WTC11 (cell line): ENCODE results near the gene PDK2. TPM values are rescaled to one million over a fixed set of nuclear protein-coding genes. Genes with fewer than 3 reads are reported as not detected.

Experiments
- ATAC-seq: fragments of 200-7000 bp; cut with Tn5 transposase; 2 replicates; pipeline ENCODE4 v1.10.0; 2021; ENCODE audit warnings: mild to moderate bottlenecking, moderate library complexity
- CTCF ChIA-PET: fragments of 300-600 bp; sonication (Branson Sonifier 250); formaldehyde crosslinking; loops from one replicate; lab custom pipeline; 2021; ENCODE audit warnings: antibody characterized with exemption; lab: Charles Lee
- POLR2A ChIA-PET: fragments of 350-600 bp; sonication (Branson Sonifier 250); formaldehyde crosslinking; loops from one replicate; lab custom pipeline; 2021; ENCODE audit warnings: antibody characterized with exemption; lab: Charles Lee
- DNase-seq: peaks from one replicate; pipeline ENCODE4 v3.0.0; 2021; ENCODE audit warnings: low spot score
- H3K27ac Mint-ChIP-seq: 2 replicates; pipeline ENCODE4 v1.8.0; 2021; ENCODE audit warnings: mixed read lengths
- H3K27me3 Mint-ChIP-seq: 2 replicates; pipeline ENCODE4 v1.8.0; 2021; ENCODE audit warnings: low read depth, mild to moderate bottlenecking, moderate library complexity, mixed read lengths
- H3K36me3 Mint-ChIP-seq: 2 replicates; pipeline ENCODE4 v1.8.0; 2021; ENCODE audit warnings: mixed read lengths
- H3K4me1 Mint-ChIP-seq: 2 replicates; pipeline ENCODE4 v1.8.0; 2022; ENCODE audit warnings: mixed read lengths
- H3K4me3 Mint-ChIP-seq: 2 replicates; pipeline ENCODE4 v1.8.0; 2021; ENCODE audit warnings: mild to moderate bottlenecking, moderate library complexity, mixed read lengths
- H3K9me3 Mint-ChIP-seq: 2 replicates; pipeline ENCODE4 v1.8.0; 2021; ENCODE audit warnings: mixed read lengths
- ATF1 ChIP-seq: sonication (generic); formaldehyde crosslinking; IDR thresholded peaks from 2 replicates; pipeline ENCODE4 v1.8.1; 2023; ENCODE audit warnings: mild to moderate bottlenecking, moderate library complexity, missing genetic modification reagents
- CREM ChIP-seq: sonication (generic); formaldehyde crosslinking; IDR thresholded peaks from 2 replicates; pipeline ENCODE4 v1.8.1; 2022; ENCODE audit warnings: mild to moderate bottlenecking, missing genetic modification reagents, moderate library complexity
- ELF4 ChIP-seq: sonication (generic); formaldehyde crosslinking; IDR thresholded peaks from 2 replicates; pipeline ENCODE4 v1.8.1; 2022; ENCODE audit warnings: low read depth, mild to moderate bottlenecking, moderate library complexity, missing genetic modification reagents
- FOXJ3 ChIP-seq: sonication (generic); formaldehyde crosslinking; IDR thresholded peaks from 2 replicates; pipeline ENCODE4 v1.9.0; 2021; ENCODE audit warnings: missing genetic modification reagents, mild to moderate bottlenecking, borderline replicate concordance
- GRHL2 ChIP-seq: fragments of 250-450 bp; sonication (Bioruptor Pico); IDR thresholded peaks from 2 replicates; pipeline ENCODE4 v1.8.0; 2022; ENCODE audit warnings: mild to moderate bottlenecking, moderate library complexity; ENCODE audit not compliant: insufficient replicate concordance, severe bottlenecking
- GTF2I ChIP-seq: fragments of 250-450 bp; sonication (Bioruptor Pico); conservative IDR thresholded peaks from 2 replicates; pipeline ENCODE4 v1.4.0; 2021; ENCODE audit warnings: mild to moderate bottlenecking
- PRRX2 ChIP-seq: fragments of 250-450 bp; sonication (Bioruptor Pico); IDR thresholded peaks from 2 replicates; pipeline ENCODE4 v1.8.0; 2021; ENCODE audit warnings: mild to moderate bottlenecking
- SMAD4 ChIP-seq: sonication (generic); formaldehyde crosslinking; IDR thresholded peaks from 2 replicates; pipeline ENCODE4 v1.8.0; 2022; ENCODE audit warnings: mild to moderate bottlenecking, missing genetic modification reagents
- SOX15 ChIP-seq: fragments of 250-450 bp; sonication (Bioruptor Pico); IDR thresholded peaks from 2 replicates; pipeline ENCODE4 v1.9.0; 2021; ENCODE audit warnings: mild to moderate bottlenecking
- TEAD4 ChIP-seq: sonication (generic); formaldehyde crosslinking; IDR thresholded peaks from 2 replicates; pipeline ENCODE4 v1.8.0; 2022; ENCODE audit warnings: mild to moderate bottlenecking, missing genetic modification reagents
- TP53 ChIP-seq: sonication (generic); formaldehyde crosslinking; IDR thresholded peaks from 2 replicates; pipeline ENCODE4 v1.8.1; 2023; ENCODE audit warnings: mild to moderate bottlenecking, missing genetic modification reagents
- ZNF138 ChIP-seq: sonication (generic); formaldehyde crosslinking; conservative IDR thresholded peaks from 2 replicates; pipeline ENCODE4 v1.8.1; 2022; ENCODE audit warnings: mild to moderate bottlenecking, moderate library complexity, missing genetic modification reagents
- total RNA-seq: library from RNA; stranded (reverse); gene quantifications from 3 replicates; pipeline ENCODE4 v1.2.3, GENCODE V29; 2021
- TF ChIP-seq, protein P1 (sequence below): fragments of 250-450 bp; sonication (Bioruptor Pico); IDR thresholded peaks from 2 replicates; pipeline ENCODE4 v1.9.0; 2021; ENCODE audit warnings: mild to moderate bottlenecking
- TF ChIP-seq, protein P2 (sequence below): sonication (generic); formaldehyde crosslinking; IDR thresholded peaks from 2 replicates; pipeline ENCODE4 v1.8.1; 2022; ENCODE audit warnings: mild to moderate bottlenecking, missing genetic modification reagents, moderate library complexity, borderline replicate concordance
- TF ChIP-seq, protein P3 (sequence below): sonication (generic); formaldehyde crosslinking; IDR thresholded peaks from 2 replicates; pipeline ENCODE4 v1.8.0; 2022; ENCODE audit warnings: mild to moderate bottlenecking, missing genetic modification reagents
- TF ChIP-seq, protein P4 (sequence below): sonication (generic); formaldehyde crosslinking; conservative IDR thresholded peaks from 2 replicates; pipeline ENCODE4 v1.8.1; 2023; ENCODE audit warnings: mild to moderate bottlenecking, low read depth, missing genetic modification reagents, moderate library complexity
- TF ChIP-seq, protein P5 (sequence below): sonication (generic); formaldehyde crosslinking; IDR thresholded peaks from 2 replicates; pipeline ENCODE4 v1.8.1; 2023; ENCODE audit warnings: mild to moderate bottlenecking, missing genetic modification reagents, borderline replicate concordance
- TF ChIP-seq, protein P6 (sequence below): fragments of 250-450 bp; sonication (Bioruptor Pico); IDR thresholded peaks from 2 replicates; pipeline ENCODE4 v1.9.0; 2021; ENCODE audit warnings: mild to moderate bottlenecking, borderline replicate concordance

Gene PDK2
- total RNA-seq, 1 experiment from 2014 or later = 16.6 TPM

DNA sequence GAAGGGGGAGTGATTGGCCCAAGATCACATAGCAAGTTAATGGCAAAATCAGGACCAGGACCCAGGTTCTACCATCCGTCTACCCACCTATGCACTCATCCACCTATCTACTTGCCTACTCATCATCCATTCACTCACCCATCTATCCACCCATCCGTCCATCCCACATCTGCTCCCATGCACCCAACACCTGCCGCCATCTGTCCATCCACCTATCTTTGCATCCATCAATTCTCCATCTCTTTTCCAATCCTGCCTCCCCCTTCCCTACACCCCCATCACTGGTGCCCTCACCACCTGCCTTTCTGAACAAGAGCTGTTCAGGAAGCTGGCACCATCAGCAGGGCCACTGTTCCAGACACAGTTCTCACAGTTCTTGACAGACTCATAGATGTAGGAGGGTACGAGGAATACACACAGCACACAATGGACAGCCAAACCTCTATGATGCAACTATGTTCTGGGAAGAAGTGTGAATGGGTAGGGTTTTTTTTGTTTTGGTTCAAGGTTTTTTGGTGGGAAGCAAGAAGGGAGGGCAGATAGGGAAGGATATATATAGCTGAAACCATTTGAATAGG, 30.4 kb downstream of the PDK2 start:
- no peak overlapping the region for H3K4me3 Mint-ChIP-seq
- H3K36me3 Mint-ChIP-seq = no peaks in the 10 kb centered on the region
- no peak for DNase-seq
- no peak overlapping the region for H3K27ac Mint-ChIP-seq
- ChIA-PET POLR2A (no interaction called here), CTCF (interaction anchor here (0.7 to 1.4 kb wide), 2 partner anchors 11 to 31 kb away, joined by 6 to 7 read pairs; no protein-coding TSS in a partner anchor)
- H3K9me3 Mint-ChIP-seq = no peaks in the 10 kb centered on the region
- peaks cover 39% of the 10 kb centered on the region for H3K4me1 Mint-ChIP-seq
- peaks cover 22% of the 10 kb centered on the region for H3K27me3 Mint-ChIP-seq
- TF ChIP-seq, protein P1, sequence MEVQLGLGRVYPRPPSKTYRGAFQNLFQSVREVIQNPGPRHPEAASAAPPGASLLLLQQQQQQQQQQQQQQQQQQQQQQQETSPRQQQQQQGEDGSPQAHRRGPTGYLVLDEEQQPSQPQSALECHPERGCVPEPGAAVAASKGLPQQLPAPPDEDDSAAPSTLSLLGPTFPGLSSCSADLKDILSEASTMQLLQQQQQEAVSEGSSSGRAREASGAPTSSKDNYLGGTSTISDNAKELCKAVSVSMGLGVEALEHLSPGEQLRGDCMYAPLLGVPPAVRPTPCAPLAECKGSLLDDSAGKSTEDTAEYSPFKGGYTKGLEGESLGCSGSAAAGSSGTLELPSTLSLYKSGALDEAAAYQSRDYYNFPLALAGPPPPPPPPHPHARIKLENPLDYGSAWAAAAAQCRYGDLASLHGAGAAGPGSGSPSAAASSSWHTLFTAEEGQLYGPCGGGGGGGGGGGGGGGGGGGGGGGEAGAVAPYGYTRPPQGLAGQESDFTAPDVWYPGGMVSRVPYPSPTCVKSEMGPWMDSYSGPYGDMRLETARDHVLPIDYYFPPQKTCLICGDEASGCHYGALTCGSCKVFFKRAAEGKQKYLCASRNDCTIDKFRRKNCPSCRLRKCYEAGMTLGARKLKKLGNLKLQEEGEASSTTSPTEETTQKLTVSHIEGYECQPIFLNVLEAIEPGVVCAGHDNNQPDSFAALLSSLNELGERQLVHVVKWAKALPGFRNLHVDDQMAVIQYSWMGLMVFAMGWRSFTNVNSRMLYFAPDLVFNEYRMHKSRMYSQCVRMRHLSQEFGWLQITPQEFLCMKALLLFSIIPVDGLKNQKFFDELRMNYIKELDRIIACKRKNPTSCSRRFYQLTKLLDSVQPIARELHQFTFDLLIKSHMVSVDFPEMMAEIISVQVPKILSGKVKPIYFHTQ = no peak
- TF ChIP-seq, protein P2, sequence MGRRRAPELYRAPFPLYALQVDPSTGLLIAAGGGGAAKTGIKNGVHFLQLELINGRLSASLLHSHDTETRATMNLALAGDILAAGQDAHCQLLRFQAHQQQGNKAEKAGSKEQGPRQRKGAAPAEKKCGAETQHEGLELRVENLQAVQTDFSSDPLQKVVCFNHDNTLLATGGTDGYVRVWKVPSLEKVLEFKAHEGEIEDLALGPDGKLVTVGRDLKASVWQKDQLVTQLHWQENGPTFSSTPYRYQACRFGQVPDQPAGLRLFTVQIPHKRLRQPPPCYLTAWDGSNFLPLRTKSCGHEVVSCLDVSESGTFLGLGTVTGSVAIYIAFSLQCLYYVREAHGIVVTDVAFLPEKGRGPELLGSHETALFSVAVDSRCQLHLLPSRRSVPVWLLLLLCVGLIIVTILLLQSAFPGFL (CRISPR knock-in tag) = no peak
- TF ChIP-seq TEAD4 (CRISPR knock-in tag) (no peak), GRHL2 (CRISPR knock-in tag) (no peak), ELF4 (CRISPR knock-in tag) (no peak), FOXJ3 (CRISPR knock-in tag) (no peak), GTF2I (no peak), PRRX2 (CRISPR knock-in tag) (no peak), TP53 (CRISPR knock-in tag) (no peak), ZNF138 (no peak), SMAD4 (CRISPR knock-in tag) (no peak), ATF1 (CRISPR knock-in tag) (no peak), SOX15 (CRISPR knock-in tag) (no peak), CREM (CRISPR knock-in tag) (no peak)
- TF ChIP-seq, protein P3, sequence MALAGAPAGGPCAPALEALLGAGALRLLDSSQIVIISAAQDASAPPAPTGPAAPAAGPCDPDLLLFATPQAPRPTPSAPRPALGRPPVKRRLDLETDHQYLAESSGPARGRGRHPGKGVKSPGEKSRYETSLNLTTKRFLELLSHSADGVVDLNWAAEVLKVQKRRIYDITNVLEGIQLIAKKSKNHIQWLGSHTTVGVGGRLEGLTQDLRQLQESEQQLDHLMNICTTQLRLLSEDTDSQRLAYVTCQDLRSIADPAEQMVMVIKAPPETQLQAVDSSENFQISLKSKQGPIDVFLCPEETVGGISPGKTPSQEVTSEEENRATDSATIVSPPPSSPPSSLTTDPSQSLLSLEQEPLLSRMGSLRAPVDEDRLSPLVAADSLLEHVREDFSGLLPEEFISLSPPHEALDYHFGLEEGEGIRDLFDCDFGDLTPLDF (CRISPR knock-in tag) = no peak
- TF ChIP-seq, protein P4, sequence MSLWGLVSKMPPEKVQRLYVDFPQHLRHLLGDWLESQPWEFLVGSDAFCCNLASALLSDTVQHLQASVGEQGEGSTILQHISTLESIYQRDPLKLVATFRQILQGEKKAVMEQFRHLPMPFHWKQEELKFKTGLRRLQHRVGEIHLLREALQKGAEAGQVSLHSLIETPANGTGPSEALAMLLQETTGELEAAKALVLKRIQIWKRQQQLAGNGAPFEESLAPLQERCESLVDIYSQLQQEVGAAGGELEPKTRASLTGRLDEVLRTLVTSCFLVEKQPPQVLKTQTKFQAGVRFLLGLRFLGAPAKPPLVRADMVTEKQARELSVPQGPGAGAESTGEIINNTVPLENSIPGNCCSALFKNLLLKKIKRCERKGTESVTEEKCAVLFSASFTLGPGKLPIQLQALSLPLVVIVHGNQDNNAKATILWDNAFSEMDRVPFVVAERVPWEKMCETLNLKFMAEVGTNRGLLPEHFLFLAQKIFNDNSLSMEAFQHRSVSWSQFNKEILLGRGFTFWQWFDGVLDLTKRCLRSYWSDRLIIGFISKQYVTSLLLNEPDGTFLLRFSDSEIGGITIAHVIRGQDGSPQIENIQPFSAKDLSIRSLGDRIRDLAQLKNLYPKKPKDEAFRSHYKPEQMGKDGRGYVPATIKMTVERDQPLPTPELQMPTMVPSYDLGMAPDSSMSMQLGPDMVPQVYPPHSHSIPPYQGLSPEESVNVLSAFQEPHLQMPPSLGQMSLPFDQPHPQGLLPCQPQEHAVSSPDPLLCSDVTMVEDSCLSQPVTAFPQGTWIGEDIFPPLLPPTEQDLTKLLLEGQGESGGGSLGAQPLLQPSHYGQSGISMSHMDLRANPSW (CRISPR knock-in tag) = no peak
- TF ChIP-seq, protein P5, sequence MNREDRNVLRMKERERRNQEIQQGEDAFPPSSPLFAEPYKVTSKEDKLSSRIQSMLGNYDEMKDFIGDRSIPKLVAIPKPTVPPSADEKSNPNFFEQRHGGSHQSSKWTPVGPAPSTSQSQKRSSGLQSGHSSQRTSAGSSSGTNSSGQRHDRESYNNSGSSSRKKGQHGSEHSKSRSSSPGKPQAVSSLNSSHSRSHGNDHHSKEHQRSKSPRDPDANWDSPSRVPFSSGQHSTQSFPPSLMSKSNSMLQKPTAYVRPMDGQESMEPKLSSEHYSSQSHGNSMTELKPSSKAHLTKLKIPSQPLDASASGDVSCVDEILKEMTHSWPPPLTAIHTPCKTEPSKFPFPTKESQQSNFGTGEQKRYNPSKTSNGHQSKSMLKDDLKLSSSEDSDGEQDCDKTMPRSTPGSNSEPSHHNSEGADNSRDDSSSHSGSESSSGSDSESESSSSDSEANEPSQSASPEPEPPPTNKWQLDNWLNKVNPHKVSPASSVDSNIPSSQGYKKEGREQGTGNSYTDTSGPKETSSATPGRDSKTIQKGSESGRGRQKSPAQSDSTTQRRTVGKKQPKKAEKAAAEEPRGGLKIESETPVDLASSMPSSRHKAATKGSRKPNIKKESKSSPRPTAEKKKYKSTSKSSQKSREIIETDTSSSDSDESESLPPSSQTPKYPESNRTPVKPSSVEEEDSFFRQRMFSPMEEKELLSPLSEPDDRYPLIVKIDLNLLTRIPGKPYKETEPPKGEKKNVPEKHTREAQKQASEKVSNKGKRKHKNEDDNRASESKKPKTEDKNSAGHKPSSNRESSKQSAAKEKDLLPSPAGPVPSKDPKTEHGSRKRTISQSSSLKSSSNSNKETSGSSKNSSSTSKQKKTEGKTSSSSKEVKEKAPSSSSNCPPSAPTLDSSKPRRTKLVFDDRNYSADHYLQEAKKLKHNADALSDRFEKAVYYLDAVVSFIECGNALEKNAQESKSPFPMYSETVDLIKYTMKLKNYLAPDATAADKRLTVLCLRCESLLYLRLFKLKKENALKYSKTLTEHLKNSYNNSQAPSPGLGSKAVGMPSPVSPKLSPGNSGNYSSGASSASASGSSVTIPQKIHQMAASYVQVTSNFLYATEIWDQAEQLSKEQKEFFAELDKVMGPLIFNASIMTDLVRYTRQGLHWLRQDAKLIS (CRISPR knock-in tag) = no peak
- TF ChIP-seq, protein P6, sequence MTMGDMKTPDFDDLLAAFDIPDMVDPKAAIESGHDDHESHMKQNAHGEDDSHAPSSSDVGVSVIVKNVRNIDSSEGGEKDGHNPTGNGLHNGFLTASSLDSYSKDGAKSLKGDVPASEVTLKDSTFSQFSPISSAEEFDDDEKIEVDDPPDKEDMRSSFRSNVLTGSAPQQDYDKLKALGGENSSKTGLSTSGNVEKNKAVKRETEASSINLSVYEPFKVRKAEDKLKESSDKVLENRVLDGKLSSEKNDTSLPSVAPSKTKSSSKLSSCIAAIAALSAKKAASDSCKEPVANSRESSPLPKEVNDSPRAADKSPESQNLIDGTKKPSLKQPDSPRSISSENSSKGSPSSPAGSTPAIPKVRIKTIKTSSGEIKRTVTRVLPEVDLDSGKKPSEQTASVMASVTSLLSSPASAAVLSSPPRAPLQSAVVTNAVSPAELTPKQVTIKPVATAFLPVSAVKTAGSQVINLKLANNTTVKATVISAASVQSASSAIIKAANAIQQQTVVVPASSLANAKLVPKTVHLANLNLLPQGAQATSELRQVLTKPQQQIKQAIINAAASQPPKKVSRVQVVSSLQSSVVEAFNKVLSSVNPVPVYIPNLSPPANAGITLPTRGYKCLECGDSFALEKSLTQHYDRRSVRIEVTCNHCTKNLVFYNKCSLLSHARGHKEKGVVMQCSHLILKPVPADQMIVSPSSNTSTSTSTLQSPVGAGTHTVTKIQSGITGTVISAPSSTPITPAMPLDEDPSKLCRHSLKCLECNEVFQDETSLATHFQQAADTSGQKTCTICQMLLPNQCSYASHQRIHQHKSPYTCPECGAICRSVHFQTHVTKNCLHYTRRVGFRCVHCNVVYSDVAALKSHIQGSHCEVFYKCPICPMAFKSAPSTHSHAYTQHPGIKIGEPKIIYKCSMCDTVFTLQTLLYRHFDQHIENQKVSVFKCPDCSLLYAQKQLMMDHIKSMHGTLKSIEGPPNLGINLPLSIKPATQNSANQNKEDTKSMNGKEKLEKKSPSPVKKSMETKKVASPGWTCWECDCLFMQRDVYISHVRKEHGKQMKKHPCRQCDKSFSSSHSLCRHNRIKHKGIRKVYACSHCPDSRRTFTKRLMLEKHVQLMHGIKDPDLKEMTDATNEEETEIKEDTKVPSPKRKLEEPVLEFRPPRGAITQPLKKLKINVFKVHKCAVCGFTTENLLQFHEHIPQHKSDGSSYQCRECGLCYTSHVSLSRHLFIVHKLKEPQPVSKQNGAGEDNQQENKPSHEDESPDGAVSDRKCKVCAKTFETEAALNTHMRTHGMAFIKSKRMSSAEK (CRISPR knock-in tag) = no peak
- no peak for ATAC-seq
